ENCODE measurements around the gene C10orf95. TPM values are rescaled to one million over a fixed set of nuclear protein-coding genes. Genes with fewer than 3 reads are reported as not detected.

The C10orf95 gene
- polyA plus RNA-seq, 1 of the 3 experiments (the other 2 are of a cell fraction): 0.07 TPM

DNA sequence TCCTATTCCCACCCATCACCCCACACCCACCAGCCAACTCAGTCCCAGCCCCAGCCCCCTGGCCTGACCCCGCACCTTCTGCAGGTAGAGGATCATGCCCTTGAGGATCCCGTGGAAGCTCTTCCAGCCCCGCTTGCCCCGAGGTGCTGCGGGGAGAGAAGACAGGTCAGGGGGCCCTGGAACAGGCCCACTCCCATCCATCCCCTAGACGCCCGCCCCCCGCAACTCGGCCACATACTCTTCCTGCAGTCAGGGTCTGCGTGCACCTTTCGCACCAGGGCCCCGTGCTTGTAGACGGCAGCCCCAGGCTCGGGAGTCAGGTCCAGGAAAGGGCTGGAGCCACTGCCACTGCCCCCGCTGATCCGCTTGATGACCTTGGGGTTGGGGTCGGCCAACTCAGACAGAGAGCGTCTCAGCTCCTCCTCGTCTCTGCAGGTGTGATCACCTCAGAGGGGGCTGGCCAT lies 46.2 kb downstream of the C10orf95 start:
- H3K9ac ChIP-seq: no peak overlapping the region
- H3K27me3 ChIP-seq (ENCODE audit: insufficient read depth): no peaks in the 10 kb centered on the region
- ChIA-PET CTCF (interaction anchor here (0.7 to 16.5 kb wide), 10 partner anchors 11 to 231 kb away, joined by 3 to 359 read pairs (median 10); partner anchors contain the start of genes FBXL15, NFKB2 and PSD), POLR2A (no interaction called here)
- no peaks in the 10 kb centered on the region for H4K20me1 ChIP-seq (ENCODE audit: insufficient read depth)
- no peak overlapping the region for H3K4me2 ChIP-seq
- H3K4me1 ChIP-seq (ENCODE audit: control insufficient read depth in 1 of 2, insufficient read depth in 2 of 2, low read depth in 1 of 2, low read length in 1 of 2): peaks cover 0 to 17% of the 10 kb centered on the region in 2 experiments; a peak in 1 of 4 replicates
- no peak overlapping the region for H2AFZ ChIP-seq (ENCODE audit: low read depth)
- no peaks in the 10 kb centered on the region for H3K9me3 ChIP-seq
- no peak overlapping the region for H3K27ac ChIP-seq (ENCODE audit: low read depth in 2 of 2, low read length in 1 of 2)
- H3K36me3 ChIP-seq (replicated peaks in 1 of 2; ENCODE audit: control insufficient read depth in 1 of 2, insufficient read depth in 2 of 2, low read length in 1 of 2): no peaks in the 10 kb centered on the region
- no peaks in the 10 kb centered on the region for H3K9me2 ChIP-seq
- DNase-seq: no peak
- WGBS (ENCODE audit: low lambda C conversion rate): 88% methylated on average over 15 of the region's 19 CpGs
- no peaks in the 10 kb centered on the region for H3F3A ChIP-seq (replicated peaks; ENCODE audit: insufficient read depth)
- TF ChIP-seq POLR2AphosphoS5 (IDR thresholded peaks at IDR 0.05; ENCODE audit: low read depth, low read length) (no peak), SIN3A (IDR thresholded peaks at IDR 0.05; ENCODE audit: borderline replicate concordance, low read depth, low read length) (no peak), FOXJ3 (CRISPR knock-in tag; IDR thresholded peaks at IDR 0.05) (no peak), EZH2phosphoT487 (IDR thresholded peaks at IDR 0.05; ENCODE audit: borderline replicate concordance, low read depth) (no peak), RFX5 (IDR thresholded peaks at IDR 0.05; ENCODE audit: low read length) (no peak), YY1 (IDR thresholded peaks at IDR 0.05; ENCODE audit: low read depth) (no peak), FOSL2 (IDR thresholded peaks at IDR 0.05; ENCODE audit: borderline replicate concordance, low read depth) (no peak), MXI1 (IDR thresholded peaks at IDR 0.05; ENCODE audit: low read depth, low read length) (no peak), EP300 (IDR thresholded peaks at IDR 0.05; ENCODE audit: borderline replicate concordance in 1 of 2, low read depth in 1 of 2, low read length in 1 of 2) (no peak)
- TF ChIP-seq, protein P1, sequence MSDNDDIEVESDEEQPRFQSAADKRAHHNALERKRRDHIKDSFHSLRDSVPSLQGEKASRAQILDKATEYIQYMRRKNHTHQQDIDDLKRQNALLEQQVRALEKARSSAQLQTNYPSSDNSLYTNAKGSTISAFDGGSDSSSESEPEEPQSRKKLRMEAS (IDR thresholded peaks at IDR 0.05; ENCODE audit: low read depth): no peak
- TF ChIP-seq, protein P2, sequence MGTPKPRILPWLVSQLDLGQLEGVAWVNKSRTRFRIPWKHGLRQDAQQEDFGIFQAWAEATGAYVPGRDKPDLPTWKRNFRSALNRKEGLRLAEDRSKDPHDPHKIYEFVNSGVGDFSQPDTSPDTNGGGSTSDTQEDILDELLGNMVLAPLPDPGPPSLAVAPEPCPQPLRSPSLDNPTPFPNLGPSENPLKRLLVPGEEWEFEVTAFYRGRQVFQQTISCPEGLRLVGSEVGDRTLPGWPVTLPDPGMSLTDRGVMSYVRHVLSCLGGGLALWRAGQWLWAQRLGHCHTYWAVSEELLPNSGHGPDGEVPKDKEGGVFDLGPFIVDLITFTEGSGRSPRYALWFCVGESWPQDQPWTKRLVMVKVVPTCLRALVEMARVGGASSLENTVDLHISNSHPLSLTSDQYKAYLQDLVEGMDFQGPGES (IDR thresholded peaks at IDR 0.05; ENCODE audit: low read depth, low read length): no peak
- TF ChIP-seq, protein P3, sequence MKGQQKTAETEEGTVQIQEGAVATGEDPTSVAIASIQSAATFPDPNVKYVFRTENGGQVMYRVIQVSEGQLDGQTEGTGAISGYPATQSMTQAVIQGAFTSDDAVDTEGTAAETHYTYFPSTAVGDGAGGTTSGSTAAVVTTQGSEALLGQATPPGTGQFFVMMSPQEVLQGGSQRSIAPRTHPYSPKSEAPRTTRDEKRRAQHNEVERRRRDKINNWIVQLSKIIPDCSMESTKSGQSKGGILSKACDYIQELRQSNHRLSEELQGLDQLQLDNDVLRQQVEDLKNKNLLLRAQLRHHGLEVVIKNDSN (IDR thresholded peaks at IDR 0.05; ENCODE audit: borderline replicate concordance, low read depth): no peak
- TF ChIP-seq, protein P4, sequence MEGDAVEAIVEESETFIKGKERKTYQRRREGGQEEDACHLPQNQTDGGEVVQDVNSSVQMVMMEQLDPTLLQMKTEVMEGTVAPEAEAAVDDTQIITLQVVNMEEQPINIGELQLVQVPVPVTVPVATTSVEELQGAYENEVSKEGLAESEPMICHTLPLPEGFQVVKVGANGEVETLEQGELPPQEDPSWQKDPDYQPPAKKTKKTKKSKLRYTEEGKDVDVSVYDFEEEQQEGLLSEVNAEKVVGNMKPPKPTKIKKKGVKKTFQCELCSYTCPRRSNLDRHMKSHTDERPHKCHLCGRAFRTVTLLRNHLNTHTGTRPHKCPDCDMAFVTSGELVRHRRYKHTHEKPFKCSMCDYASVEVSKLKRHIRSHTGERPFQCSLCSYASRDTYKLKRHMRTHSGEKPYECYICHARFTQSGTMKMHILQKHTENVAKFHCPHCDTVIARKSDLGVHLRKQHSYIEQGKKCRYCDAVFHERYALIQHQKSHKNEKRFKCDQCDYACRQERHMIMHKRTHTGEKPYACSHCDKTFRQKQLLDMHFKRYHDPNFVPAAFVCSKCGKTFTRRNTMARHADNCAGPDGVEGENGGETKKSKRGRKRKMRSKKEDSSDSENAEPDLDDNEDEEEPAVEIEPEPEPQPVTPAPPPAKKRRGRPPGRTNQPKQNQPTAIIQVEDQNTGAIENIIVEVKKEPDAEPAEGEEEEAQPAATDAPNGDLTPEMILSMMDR (IDR thresholded peaks at IDR 0.05): no peak
- no peak overlapping the region for H3K4me3 ChIP-seq (ENCODE audit: low read depth in 2 of 2, low read length in 1 of 2)
- no peaks in the 10 kb centered on the region for H3K79me2 ChIP-seq (ENCODE audit: insufficient read depth)

Measured in SK-N-SH (cell line).